ENCODE results near the gene PUSL1.
"Not testable (repeated sequence)": the region's sequence is repeated elsewhere in the genome, so short reads cannot be mapped to it uniquely, and the experiment has no call there.

PUSL1 gene

GRCh38 chr1:1311107-1312104 lies 3.0 kb downstream of the PUSL1 start:
- no peak for DNase-seq

- no peak for DNase-seq
Observed at GRCh38 chr1:1312450-1313314, 4.3 kb downstream of the PUSL1 start.

- DNase-seq: no peak
Observed at GRCh38 chr1:1313500-1314236, 5.3 kb downstream of the PUSL1 start.

GRCh38 chr1:1314237-1314586 lies 5.8 kb downstream of the PUSL1 start:
- no peak for DNase-seq

GRCh38 chr1:1314678-1315335 lies 6.4 kb downstream of the PUSL1 start:
- no peak for DNase-seq

GRCh38 chr1:1315435-1315954 lies 7.1 kb downstream of the PUSL1 start:
- no peak for DNase-seq

GRCh38 chr1:1316199-1316598 lies 7.8 kb downstream of the PUSL1 start:
- not testable (repeated sequence) for DNase-seq

- DNase-seq: no peak
Observed at GRCh38 chr1:1317420-1317819, 9.0 kb downstream of the PUSL1 start.

- DNase-seq: no peak
Observed at GRCh38 chr1:1318131-1318652, 9.8 kb downstream of the PUSL1 start.

- DNase-seq: no peak
Observed at GRCh38 chr1:1318777-1319645, 10.6 kb downstream of the PUSL1 start.

GRCh38 chr1:1319646-1319941 lies 11.2 kb downstream of the PUSL1 start:
- no peak for DNase-seq

GRCh38 chr1:1320666-1321448 lies 12.5 kb downstream of the PUSL1 start:
- no peak for DNase-seq

GRCh38 chr1:1321477-1321876 lies 13.1 kb downstream of the PUSL1 start:
- no peak for DNase-seq

GRCh38 chr1:1322418-1322817 lies 14.0 kb downstream of the PUSL1 start:
- no peak for DNase-seq

- DNase-seq: no peak
Observed at GRCh38 chr1:1322952-1323351, 14.6 kb downstream of the PUSL1 start.

- no peak for DNase-seq
Observed at GRCh38 chr1:1324084-1324523, 15.7 kb downstream of the PUSL1 start.

- DNase-seq: peak; percentile 67
Observed at GRCh38 chr1:1324524-1325287, 16.3 kb downstream of the PUSL1 start, which contains the start of the genes CPTP and INTS11. Gene CPTP, plus strand, starts transcription at chr1:1324802. Its CDS starts 2,109 bp downstream, at chr1:1326911. Gene INTS11, minus strand, starts transcription at chr1:1324660. Its CDS starts 52 bp downstream, at chr1:1324608.

GRCh38 chr1:1325288-1326074 lies 17.1 kb downstream of the PUSL1 start:
- DNase-seq: no peak
